Osteocyte (in vitro differentiated cells): ENCODE data around the gene PFDN2. TPM values are rescaled to one million over a fixed set of nuclear protein-coding genes. Genes with fewer than 3 reads are reported as not detected.

Experiments used
- DNase-seq: peaks from one replicate; pipeline ENCODE4 v3.0.0; 2021; ENCODE audit warnings: mixed read lengths; ENCODE audit not compliant: unreplicated experiment; ENCODE audit errors: extremely low spot score
- H3K27ac Mint-ChIP-seq: one replicate; pipeline ENCODE4 v1.8.0; 2021; ENCODE audit warnings: mild to moderate bottlenecking, mixed read lengths; ENCODE audit not compliant: unreplicated experiment
- H3K27me3 Mint-ChIP-seq: one replicate; pipeline ENCODE4 v1.8.0; 2021; ENCODE audit warnings: mixed read lengths; ENCODE audit not compliant: unreplicated experiment
- H3K36me3 Mint-ChIP-seq: one replicate; pipeline ENCODE4 v1.8.0; 2021; ENCODE audit warnings: mixed read lengths; ENCODE audit not compliant: unreplicated experiment
- H3K4me1 Mint-ChIP-seq: one replicate; pipeline ENCODE4 v1.8.0; 2021; ENCODE audit warnings: mixed read lengths; ENCODE audit not compliant: unreplicated experiment
- H3K4me3 Mint-ChIP-seq: one replicate; pipeline ENCODE4 v1.8.0; 2021; ENCODE audit warnings: mild to moderate bottlenecking, moderate library complexity, mixed read lengths; ENCODE audit not compliant: unreplicated experiment
- H3K9me3 Mint-ChIP-seq: one replicate; pipeline ENCODE4 v1.8.0; 2021; ENCODE audit warnings: mixed read lengths; ENCODE audit not compliant: unreplicated experiment
- CTCF ChIP-seq: fragments of 200-600 bp; sonication (generic); IDR thresholded peaks from 2 replicates; pipeline ENCODE4 v1.5.0; 2021; ENCODE audit warnings: antibody characterized with exemption, mild to moderate bottlenecking, moderate library complexity
- total RNA-seq: library from RNA; stranded (reverse); gene quantifications from 2 replicates; pipeline ENCODE4 v1.2.1, GENCODE V29; 2021

Gene PFDN2
- total RNA-seq, 1 donor from 2014 or later: 48.9 TPM

DNA sequence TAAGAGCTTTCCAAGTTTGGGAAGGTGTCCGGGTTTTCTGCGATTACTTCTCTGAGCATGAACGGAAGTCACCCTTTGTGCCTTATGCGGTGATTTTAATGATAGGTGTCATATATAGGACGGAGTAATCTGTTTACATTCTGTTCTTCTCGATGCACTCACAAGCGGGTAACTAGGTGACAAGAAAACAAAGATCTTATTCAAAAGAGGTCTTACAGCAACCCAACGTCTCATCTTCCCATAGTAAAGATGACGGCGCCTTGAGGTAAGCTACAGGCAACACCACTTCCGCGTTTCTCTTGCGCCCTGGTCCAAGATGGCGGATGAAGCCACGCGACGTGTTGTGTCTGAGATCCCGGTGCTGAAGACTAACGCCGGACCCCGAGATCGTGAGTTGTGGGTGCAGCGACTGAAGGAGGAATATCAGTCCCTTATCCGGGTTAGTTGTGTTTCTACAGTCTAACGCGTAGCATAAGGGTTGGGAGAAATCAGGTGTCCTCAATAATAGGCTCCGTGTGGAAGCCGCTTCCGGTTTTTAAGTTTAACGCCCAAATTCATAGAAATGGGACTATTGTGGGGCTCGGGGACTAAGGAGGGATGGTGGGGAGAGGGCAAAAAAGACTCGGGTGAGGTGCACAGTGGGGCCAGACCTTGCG is 36.0 kb upstream of the PFDN2 start, which contains the start of gene UFC1:
Gene UFC1 (plus strand): TSS at position 297 of the 656 bp plus-strand sequence. CDS start 20 bp downstream, at position 317.
- Mint-ChIP-seq H3K27ac (peak within 1 kb of the TSS; percentile 100), H3K4me3 (peak within 1 kb of the TSS; percentile 94), H3K9me3 (no peaks in the 10 kb centered on the region), H3K27me3 (no peaks in the 10 kb centered on the region), H3K4me1 (peaks cover 21% of the 10 kb centered on the region), H3K36me3 (peaks cover 11% of the 10 kb centered on the region)
- no peak for TF ChIP-seq CTCF
- peak; percentile 90 for DNase-seq

GRCh38 chr1:161153176-161153575 is 35.3 kb upstream of the PFDN2 start:
- no peak for TF ChIP-seq CTCF
- Mint-ChIP-seq H3K4me3 (peak overlapping the region; percentile 94), H3K9me3 (no peaks in the 10 kb centered on the region), H3K27me3 (no peaks in the 10 kb centered on the region), H3K36me3 (peaks cover 11% of the 10 kb centered on the region), H3K4me1 (peaks cover 14% of the 10 kb centered on the region), H3K27ac (peak overlapping the region; percentile 100)
- DNase-seq: no peak

DNA sequence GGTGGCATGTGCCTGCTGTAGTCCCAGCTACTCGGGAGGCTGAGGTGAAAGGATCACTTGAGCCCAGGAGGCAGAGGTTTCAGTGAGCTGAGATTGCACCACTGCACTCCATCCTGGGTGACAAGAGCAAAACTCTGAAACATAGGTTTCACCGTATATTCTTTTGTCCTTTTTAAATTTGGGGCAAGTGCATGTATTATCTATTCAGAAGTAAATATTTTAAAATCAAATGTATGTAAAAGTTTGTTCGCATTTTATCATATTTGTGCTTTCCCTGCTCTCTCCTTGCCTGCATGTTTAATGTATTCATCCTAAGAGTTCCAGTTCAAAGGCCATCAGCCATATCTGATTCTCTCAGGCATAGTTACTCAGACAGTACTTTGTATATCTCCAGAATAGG is 28.0 kb upstream of the PFDN2 start:
- Mint-ChIP-seq H3K27ac (no peak overlapping the region), H3K27me3 (no peaks in the 10 kb centered on the region), H3K4me3 (no peak overlapping the region), H3K36me3 (no peaks in the 10 kb centered on the region), H3K4me1 (no peaks in the 10 kb centered on the region), H3K9me3 (no peaks in the 10 kb centered on the region)
- no peak for TF ChIP-seq CTCF
- DNase-seq: no peak

DNA sequence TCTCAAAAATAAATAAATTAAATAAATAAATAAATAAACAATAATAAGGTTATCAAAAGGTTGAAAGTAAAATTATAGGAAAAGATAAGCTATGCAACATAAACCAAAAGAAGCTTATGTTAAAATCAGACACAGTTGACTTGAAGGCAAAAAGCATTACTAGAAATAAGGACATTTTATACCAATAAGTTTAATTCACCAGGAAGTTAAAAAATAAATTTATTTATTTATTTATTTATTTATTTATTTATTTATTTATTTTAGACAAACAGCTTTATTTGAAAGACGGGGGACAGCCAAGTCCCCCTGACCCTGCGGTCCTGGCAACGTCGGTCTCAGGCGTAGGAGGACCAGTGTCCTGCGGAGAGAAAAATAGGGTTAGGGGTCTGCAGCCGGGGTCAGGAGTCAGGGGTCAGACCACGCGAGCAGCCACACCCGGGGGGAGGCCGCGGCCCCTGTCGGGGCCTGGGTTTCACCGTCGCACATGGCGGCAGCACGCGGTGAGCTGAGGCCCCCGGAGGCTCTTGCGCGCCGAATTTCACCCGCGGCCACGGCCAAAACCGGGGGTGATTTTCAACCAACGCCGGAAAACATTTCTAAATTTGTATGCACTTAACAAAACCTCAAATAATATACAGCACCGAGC is 23.0 kb upstream of the PFDN2 start:
- no peaks in the 10 kb centered on the region for H3K9me3 Mint-ChIP-seq
- no peak for TF ChIP-seq CTCF
- no peak overlapping the region for H3K27ac Mint-ChIP-seq
- no peaks in the 10 kb centered on the region for H3K4me1 Mint-ChIP-seq
- H3K4me3 Mint-ChIP-seq: no peak overlapping the region
- DNase-seq: no peak
- peaks cover under 1% of the 10 kb centered on the region for H3K36me3 Mint-ChIP-seq
- no peaks in the 10 kb centered on the region for H3K27me3 Mint-ChIP-seq

DNA sequence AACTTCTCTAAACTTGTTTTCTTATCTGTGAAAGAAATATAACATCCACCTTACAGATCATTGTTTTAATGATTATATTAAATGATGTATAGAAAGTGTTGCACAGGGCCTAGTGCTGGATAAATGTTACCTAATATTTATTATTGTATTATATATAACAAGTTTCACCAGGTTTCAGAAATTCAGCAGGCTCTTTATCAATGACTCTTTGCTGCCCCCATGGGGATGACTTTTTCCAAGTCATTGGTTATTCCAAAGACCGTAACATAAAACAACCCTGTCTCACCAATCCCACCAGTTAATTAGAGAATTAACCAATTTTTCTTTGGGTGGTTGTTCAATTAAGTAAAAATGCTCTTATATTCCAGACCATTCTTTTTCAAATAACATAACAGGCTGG is 21.9 kb upstream of the PFDN2 start:
- Mint-ChIP-seq H3K9me3 (no peaks in the 10 kb centered on the region), H3K27me3 (no peaks in the 10 kb centered on the region), H3K4me1 (no peaks in the 10 kb centered on the region), H3K4me3 (no peak overlapping the region), H3K27ac (no peak overlapping the region), H3K36me3 (peaks cover 2% of the 10 kb centered on the region)
- DNase-seq: no peak
- peak; percentile 62 for TF ChIP-seq CTCF
